ENCODE results near the gene WFS1. TPM values are rescaled to one million over a fixed set of nuclear protein-coding genes. Genes with fewer than 3 reads are reported as not detected.

Gene WFS1
- total and polyA plus RNA-seq, 2 of the 4 experiments (the other 2 are of a cell fraction): 9.7 to 42.4 TPM

- Histone ChIP-seq H3K79me1 (ENCODE audit: low read depth in 1 of 2, low read length in 2 of 2) (no peaks in the 10 kb centered on the region), H2AK5ac (ENCODE audit: low read depth, low read length) (no peak overlapping the region), H3K56ac (ENCODE audit: extremely low read depth, insufficient read depth, low read length) (no peak overlapping the region), H4K8ac (ENCODE audit: low read depth in 2 of 2, low read length in 2 of 2) (no peak overlapping the region), H3K23ac (ENCODE audit: low read depth, low read length) (no peak overlapping the region), H3K27me3 (ENCODE audit: control insufficient read depth, insufficient read depth, low read length) (peaks cover 21% of the 10 kb centered on the region), H2AK9ac (replicated peaks; ENCODE audit: low read depth, low read length, poor library complexity) (peak overlapping the region; percentile 16), H3K36me3 (ENCODE audit: control insufficient read depth, insufficient read depth, low read length) (no peaks in the 10 kb centered on the region), H3K18ac (ENCODE audit: low read depth, low read length) (no peak overlapping the region), H3K9me1 (ENCODE audit: insufficient read depth, low read length) (no peaks in the 10 kb centered on the region), H2BK15ac (ENCODE audit: low read depth, low read length) (no peak overlapping the region), H3K9ac (ENCODE audit: low read depth, low read length) (no peak overlapping the region), H3K9me3 (ENCODE audit: control insufficient read depth, insufficient read depth, low read length) (no peaks in the 10 kb centered on the region), H2BK20ac (ENCODE audit: low read depth, low read length) (no peak overlapping the region), H4K5ac (ENCODE audit: low read depth, low read length) (no peak overlapping the region), H3K14ac (replicated peaks; ENCODE audit: low read depth, low read length) (no peak overlapping the region), H2BK5ac (ENCODE audit: low read depth, low read length, poor library complexity, severe bottlenecking) (no peak overlapping the region), H4K20me1 (ENCODE audit: insufficient read depth, low read length) (no peaks in the 10 kb centered on the region), H3K4ac (ENCODE audit: low read depth, low read length) (no peak overlapping the region), H2BK120ac (ENCODE audit: low read depth, low read length) (no peak overlapping the region), H3K4me1 (ENCODE audit: control insufficient read depth, insufficient read depth, low read length) (no peaks in the 10 kb centered on the region), H3K27ac (ENCODE audit: insufficient read depth, low read length) (no peak overlapping the region), H3K4me3 (ENCODE audit: insufficient read depth, low read depth, low read length) (no peak overlapping the region), H4K91ac (ENCODE audit: insufficient read depth, low read depth, low read length) (no peak overlapping the region), H3K4me2 (ENCODE audit: low read depth, low read length) (no peak overlapping the region), H2AFZ (replicated peaks; ENCODE audit: low read length, poor library complexity) (no peak overlapping the region)
- DNase-seq: no peak
- BruUV-seq (replicated peaks): no TSS peak
- ChIA-PET POLR2A (ENCODE audit: unreplicated experiment) (no interaction called here), CTCF (interaction anchor here (0.7 to 0.8 kb wide), 2 partner anchors 67 to 74 kb away, joined by 4 to 6 read pairs; no protein-coding TSS in a partner anchor)
- in situ Hi-C loops (cut with MboI; ENCODE audit: low sequenced_read_pairs) (loop anchor here (10.0 kb wide), 1 partner anchor 287 kb away; no protein-coding TSS in a partner anchor), intact Hi-C loops (cut with micrococcal nuclease) (no loop called here), dilution Hi-C loops (cut with HindIII; ENCODE audit: low sequenced_read_pairs, unreplicated experiment) (no loop called here)
- 42% methylated on average over 6 of the region's 18 CpGs; no CpG with 5 or more reads in 1 of the 2 experiments for WGBS, 2 experiments (ENCODE audit: extremely low coverage in 2 of 2, insufficient read length in 1 of 2)
- ATAC-seq (ENCODE audit: low read depth): no peak; the same call in 1 of the 2 replicates
- no peak for TF ChIP-seq MAFK (IDR thresholded peaks at IDR 0.05; ENCODE audit: low read depth, low read length)
- no peak for TF ChIP-seq SMC3 (IDR thresholded peaks at IDR 0.05; ENCODE audit: low read depth, low read length)
- no peak for TF ChIP-seq MXI1 (IDR thresholded peaks at IDR 0.05; ENCODE audit: borderline replicate concordance, low read depth, low read length)
- no peak for TF ChIP-seq POLR2A (IDR thresholded peaks at IDR 0.05; ENCODE audit: low read depth, low read length)
- no peak for TF ChIP-seq CTCF (conservative IDR thresholded peaks at IDR 0.05; ENCODE audit: low read depth, low read length)
- TF ChIP-seq NFE2L2 (IDR thresholded peaks at IDR 0.05; ENCODE audit: low read depth, low read length): no peak
- no peak for TF ChIP-seq RCOR1 (IDR thresholded peaks at IDR 0.05; ENCODE audit: insufficient replicate concordance, low read length)
- no peak for TF ChIP-seq FOS (IDR thresholded peaks at IDR 0.05; ENCODE audit: low read depth, low read length)
- no peak for TF ChIP-seq USF2 (IDR thresholded peaks at IDR 0.05; ENCODE audit: low read depth, low read length)
- no peak for TF ChIP-seq BHLHE40 (IDR thresholded peaks at IDR 0.05; ENCODE audit: low read depth, low read length)
- no peak for TF ChIP-seq CHD1 (IDR thresholded peaks at IDR 0.05; ENCODE audit: low read depth, low read length)
- TF ChIP-seq RFX5 (IDR thresholded peaks at IDR 0.05; ENCODE audit: low read depth, low read length): no peak
- no peak for TF ChIP-seq RAD21 (IDR thresholded peaks at IDR 0.05; ENCODE audit: low read length)
- no peak for TF ChIP-seq ELK1 (IDR thresholded peaks at IDR 0.05; ENCODE audit: borderline replicate concordance, low read depth, low read length)
- TF ChIP-seq MAZ (IDR thresholded peaks at IDR 0.05; ENCODE audit: borderline replicate concordance, low read depth, low read length): no peak
These were observed 12.2 kb upstream of the WFS1 start for GRCh38 chr4:6257247-6258025.

Data from IMR-90 (cell line).